Measurements from ENCODE around the gene SEC16B.

The SEC16B gene

DNA sequence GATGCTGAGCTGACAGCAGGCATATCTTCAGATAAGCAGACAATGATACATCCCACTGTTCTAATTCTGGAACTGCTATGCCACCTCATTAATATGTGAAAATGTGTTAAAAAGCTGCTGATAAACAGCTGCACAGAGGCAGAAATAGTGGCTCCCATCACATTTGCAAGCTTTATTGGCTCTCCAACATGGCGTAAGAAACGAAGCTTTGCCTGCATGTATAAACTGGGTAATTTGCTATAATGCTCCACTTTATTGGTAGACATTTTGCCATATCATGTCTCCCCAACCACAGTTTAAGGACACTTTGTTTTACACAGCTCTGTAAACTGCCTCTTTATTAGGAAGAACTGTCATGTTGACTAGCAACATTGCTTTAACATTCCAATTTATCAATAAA, 49.8 kb downstream of the SEC16B start:
- Mint-ChIP-seq H3K36me3 (ENCODE audit: low read depth) (no peaks in the 10 kb centered on the region), H3K27ac (no peak overlapping the region), H3K27me3 (ENCODE audit: low read depth) (no peaks in the 10 kb centered on the region), H3K4me3 (no peak overlapping the region), H3K9me3 (no peaks in the 10 kb centered on the region), H3K4me1 (ENCODE audit: low read depth) (no peaks in the 10 kb centered on the region)

DNA sequence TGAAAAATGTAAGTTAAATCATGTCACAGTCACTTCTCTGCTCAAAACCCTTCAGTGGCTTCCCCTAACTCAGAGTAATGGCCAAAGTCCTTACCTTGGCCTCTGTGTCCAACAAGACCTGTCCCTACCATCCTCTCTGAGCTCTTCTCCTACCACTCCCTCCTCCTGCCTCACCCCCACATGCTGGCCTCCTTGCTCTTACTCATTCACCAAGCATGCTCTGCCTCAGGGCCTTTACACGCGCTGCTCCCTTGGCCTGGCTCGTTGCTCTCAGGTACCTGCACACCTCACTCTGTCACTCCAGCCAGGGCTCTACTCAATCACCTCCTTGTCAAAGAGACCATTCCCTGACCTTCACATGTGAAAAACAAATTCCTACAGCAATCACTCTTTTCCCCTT, 54.2 kb downstream of the SEC16B start:
- H3K36me3 Mint-ChIP-seq (ENCODE audit: low read depth): no peaks in the 10 kb centered on the region
- H3K27me3 Mint-ChIP-seq (ENCODE audit: low read depth): no peaks in the 10 kb centered on the region
- no peaks in the 10 kb centered on the region for H3K4me1 Mint-ChIP-seq (ENCODE audit: low read depth)
- H3K9me3 Mint-ChIP-seq: no peaks in the 10 kb centered on the region
- no peak overlapping the region for H3K4me3 Mint-ChIP-seq
- H3K27ac Mint-ChIP-seq: no peak overlapping the region

DNA sequence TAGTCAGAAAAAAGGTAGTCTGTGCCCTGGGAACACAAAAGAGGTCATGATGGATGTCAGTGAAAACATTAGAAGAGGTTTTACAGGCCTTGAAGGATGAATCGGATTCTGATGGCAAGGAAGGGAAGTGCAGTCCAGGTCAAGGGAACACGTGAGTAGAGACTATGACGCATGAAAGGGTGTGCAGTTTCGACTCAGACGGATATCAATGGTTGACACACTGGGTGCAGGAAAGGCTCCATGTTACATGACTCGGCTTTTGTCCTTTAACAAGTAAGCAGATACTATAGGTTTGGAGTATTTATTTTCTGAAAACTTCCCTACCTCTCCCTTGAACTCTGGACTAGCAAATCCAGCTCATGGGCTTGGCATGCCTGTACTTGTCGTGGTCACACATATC, 55.3 kb downstream of the SEC16B start:
- no peaks in the 10 kb centered on the region for H3K27me3 Mint-ChIP-seq (ENCODE audit: low read depth)
- H3K4me3 Mint-ChIP-seq: no peak overlapping the region
- no peak overlapping the region for H3K27ac Mint-ChIP-seq
- H3K4me1 Mint-ChIP-seq (ENCODE audit: low read depth): no peaks in the 10 kb centered on the region
- H3K9me3 Mint-ChIP-seq: no peaks in the 10 kb centered on the region
- H3K36me3 Mint-ChIP-seq (ENCODE audit: low read depth): no peaks in the 10 kb centered on the region

DNA sequence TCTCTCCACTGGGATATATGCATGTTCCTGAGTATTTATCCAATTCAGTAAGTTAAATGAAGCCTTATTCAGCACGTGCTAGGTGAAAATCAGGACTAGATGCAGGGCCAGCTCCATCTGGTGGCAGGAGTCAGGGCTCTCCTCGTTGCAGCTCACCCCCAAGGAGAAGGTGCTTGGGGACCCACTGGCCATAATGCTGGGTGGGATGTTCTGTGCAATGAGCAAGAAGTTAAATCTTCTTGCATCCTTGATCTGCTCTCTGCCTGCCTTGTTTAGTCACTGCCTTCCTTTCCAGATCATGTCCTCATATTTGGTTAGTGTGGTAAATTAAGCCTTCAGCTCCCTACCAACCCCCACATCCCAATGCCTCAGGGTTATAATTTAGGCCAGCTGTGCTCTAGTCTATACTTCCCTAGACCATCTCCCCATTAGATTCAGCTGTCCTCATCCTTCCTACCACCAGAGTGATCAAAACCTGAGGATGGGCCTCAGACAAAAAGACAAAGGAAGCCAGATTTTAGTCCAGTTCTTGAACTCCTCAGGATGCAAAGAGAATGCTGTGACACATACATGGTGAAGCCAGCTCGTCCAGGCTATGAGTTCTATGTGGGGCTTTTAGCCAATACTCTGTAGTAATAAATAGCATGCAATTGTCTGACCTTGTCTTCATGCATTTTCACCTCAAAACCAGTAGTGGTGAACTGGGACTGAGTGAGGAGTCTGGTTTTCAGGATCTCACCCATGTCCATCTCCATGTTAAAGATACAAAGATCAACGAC, 55.9 kb downstream of the SEC16B start:
- Mint-ChIP-seq H3K27me3 (ENCODE audit: low read depth) (no peaks in the 10 kb centered on the region), H3K36me3 (ENCODE audit: low read depth) (no peaks in the 10 kb centered on the region), H3K27ac (no peak overlapping the region), H3K4me3 (no peak overlapping the region), H3K9me3 (no peaks in the 10 kb centered on the region), H3K4me1 (ENCODE audit: low read depth) (no peaks in the 10 kb centered on the region)

DNA sequence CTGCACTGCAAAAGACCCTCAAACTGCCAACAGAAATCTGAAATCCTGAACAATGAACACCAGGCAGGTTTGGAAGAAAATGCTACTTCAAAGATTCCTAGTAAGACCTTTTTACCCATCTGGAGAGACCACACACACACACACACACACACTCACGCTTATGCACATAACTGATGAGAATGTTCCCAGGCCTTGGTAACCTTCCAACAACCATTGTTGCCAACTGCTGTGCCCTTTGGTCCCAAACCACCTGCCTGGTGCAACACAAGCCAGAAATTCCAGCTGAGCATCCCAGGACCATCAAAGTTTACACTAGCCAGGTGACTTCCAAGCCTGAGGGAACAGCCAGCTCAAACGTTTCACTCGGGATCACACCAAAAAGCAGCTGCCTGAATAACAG, 56.9 kb downstream of the SEC16B start:
- H3K27ac Mint-ChIP-seq: no peak overlapping the region
- no peaks in the 10 kb centered on the region for H3K36me3 Mint-ChIP-seq (ENCODE audit: low read depth)
- H3K4me1 Mint-ChIP-seq (ENCODE audit: low read depth): no peaks in the 10 kb centered on the region

DNA sequence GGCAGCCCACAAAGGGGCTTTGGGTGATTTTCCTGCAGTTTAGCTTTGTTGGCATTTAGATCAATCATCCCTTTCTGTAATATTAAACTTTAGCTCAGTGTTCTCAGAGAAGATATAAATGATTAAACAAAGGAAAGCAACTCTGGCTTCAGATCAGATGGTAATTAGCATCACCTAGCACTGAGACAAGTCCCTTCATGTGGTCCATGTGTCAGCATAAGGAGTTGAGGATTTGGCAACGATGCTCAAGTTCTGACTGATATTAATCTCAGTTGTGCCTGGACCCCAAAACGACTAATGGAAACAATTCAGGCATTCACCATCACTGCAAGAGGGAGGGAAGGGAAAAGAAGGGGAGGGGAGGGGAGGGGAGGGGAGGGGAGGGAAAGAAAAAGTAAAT, 60.4 kb downstream of the SEC16B start:
- Mint-ChIP-seq H3K9me3 (no peaks in the 10 kb centered on the region), H3K27me3 (ENCODE audit: low read depth) (no peaks in the 10 kb centered on the region), H3K36me3 (ENCODE audit: low read depth) (no peaks in the 10 kb centered on the region), H3K4me1 (ENCODE audit: low read depth) (no peaks in the 10 kb centered on the region), H3K27ac (no peak overlapping the region), H3K4me3 (no peak overlapping the region)

More for the DNA sequence above, 56.9 kb downstream of the SEC16B start:
- no peaks in the 10 kb centered on the region for H3K27me3 Mint-ChIP-seq (ENCODE audit: low read depth)
- no peaks in the 10 kb centered on the region for H3K9me3 Mint-ChIP-seq
- no peak overlapping the region for H3K4me3 Mint-ChIP-seq

DNA sequence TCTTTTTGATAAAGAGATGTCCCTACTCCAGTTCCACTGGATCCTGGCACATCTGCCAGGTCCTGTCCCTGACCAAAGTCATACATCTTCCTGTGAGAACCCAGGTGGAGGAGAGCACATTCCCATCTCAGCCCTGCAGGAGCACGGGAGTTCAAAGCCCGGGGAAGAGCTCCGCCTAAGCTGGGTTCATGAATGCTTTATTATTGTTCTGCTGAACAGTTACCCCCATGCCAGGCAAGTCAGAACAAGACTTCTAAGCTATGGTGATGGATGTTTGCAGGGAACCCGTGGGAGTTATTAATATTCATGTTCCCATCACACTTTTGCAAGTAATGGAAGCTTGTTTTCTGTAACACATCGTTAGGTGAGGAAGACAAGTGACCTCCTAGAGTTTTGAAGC, 62.9 kb downstream of the SEC16B start:
- Mint-ChIP-seq H3K27ac (no peak overlapping the region), H3K9me3 (no peaks in the 10 kb centered on the region), H3K4me1 (ENCODE audit: low read depth) (no peaks in the 10 kb centered on the region), H3K4me3 (no peak overlapping the region), H3K36me3 (ENCODE audit: low read depth) (no peaks in the 10 kb centered on the region), H3K27me3 (ENCODE audit: low read depth) (no peaks in the 10 kb centered on the region)

DNA sequence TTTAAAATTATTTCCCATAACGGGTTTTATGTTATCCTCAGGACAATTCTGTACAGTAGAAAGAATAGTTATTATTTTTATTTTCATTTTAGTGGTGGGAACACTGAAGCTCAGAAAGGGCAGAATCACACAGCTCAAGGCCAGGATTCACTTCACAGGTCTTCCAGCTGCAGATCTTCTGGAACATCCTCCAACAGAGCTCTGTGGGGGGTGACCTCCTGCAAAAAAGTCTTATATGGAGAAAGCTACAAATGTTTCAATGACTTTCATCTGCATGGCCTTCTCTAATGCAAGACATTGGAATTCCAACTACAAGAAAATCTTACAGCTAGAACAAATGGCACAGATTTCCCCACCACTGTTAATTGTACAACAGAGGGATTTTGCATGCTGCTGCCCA, 64.2 kb downstream of the SEC16B start:
- H3K4me1 Mint-ChIP-seq (ENCODE audit: low read depth): no peaks in the 10 kb centered on the region
- H3K4me3 Mint-ChIP-seq: no peak overlapping the region
- no peak overlapping the region for H3K27ac Mint-ChIP-seq
- no peaks in the 10 kb centered on the region for H3K9me3 Mint-ChIP-seq
- H3K27me3 Mint-ChIP-seq (ENCODE audit: low read depth): no peaks in the 10 kb centered on the region
- no peaks in the 10 kb centered on the region for H3K36me3 Mint-ChIP-seq (ENCODE audit: low read depth)

DNA sequence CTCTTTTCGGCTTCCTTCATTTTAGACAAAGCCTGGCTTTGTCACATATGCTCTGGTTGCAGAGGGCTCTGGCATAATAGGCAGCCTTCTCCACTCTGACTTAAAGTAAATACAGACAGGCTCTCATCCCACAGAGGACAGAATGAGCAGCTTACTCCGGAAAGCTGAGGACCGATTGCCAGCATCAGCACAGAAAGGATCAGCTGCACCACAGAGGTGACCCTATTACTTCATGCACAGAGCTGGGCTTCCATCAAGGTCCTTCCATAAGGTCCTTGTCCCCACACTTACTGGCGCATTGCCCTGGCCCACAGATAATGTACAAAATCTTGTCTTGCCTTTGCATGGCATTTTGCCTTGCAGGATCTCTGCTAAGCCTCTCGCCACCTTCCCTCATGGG, 67.6 kb downstream of the SEC16B start:
- Mint-ChIP-seq H3K4me1 (ENCODE audit: low read depth) (no peaks in the 10 kb centered on the region), H3K9me3 (no peaks in the 10 kb centered on the region)

DNA sequence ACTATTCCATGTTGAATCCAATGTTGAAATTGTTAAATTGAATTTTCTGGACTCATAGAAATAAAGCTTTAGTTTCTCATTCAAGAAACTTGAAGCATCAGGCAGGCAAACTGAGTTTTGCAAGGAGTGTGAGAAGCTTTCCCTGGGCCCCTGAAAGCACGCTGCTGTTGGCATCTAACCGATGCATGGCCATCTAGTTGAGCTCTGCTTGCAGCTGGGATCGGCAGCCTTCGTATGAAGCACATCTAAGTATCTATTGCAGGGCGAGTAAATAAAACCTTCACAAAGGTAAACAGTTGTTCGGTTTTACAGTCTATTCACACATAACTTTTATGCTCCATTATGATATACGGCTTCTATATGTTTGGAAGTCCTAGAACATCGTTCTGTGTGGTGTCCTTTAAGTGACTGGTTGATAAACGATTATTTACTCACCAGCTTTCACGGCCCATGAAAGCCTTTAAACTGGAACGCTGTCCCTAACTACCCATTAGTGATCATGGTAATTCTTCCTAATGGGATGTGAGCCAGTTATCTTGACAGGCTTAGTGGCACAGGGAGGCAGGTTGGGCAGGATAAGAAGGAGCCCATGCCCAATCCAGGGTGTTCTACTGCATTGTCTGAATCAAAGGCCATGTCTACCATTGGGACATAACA, 71.7 kb downstream of the SEC16B start:
- no peak overlapping the region for H3K27ac Mint-ChIP-seq
- no peaks in the 10 kb centered on the region for H3K36me3 Mint-ChIP-seq (ENCODE audit: low read depth)
- H3K4me1 Mint-ChIP-seq (ENCODE audit: low read depth): no peaks in the 10 kb centered on the region
- no peaks in the 10 kb centered on the region for H3K27me3 Mint-ChIP-seq (ENCODE audit: low read depth)
- no peak overlapping the region for H3K4me3 Mint-ChIP-seq
- no peaks in the 10 kb centered on the region for H3K9me3 Mint-ChIP-seq

More for the DNA sequence above, 67.6 kb downstream of the SEC16B start:
- H3K36me3 Mint-ChIP-seq (ENCODE audit: low read depth): no peaks in the 10 kb centered on the region
- H3K4me3 Mint-ChIP-seq: no peak overlapping the region
- H3K27me3 Mint-ChIP-seq (ENCODE audit: low read depth): no peaks in the 10 kb centered on the region
- no peak overlapping the region for H3K27ac Mint-ChIP-seq

DNA sequence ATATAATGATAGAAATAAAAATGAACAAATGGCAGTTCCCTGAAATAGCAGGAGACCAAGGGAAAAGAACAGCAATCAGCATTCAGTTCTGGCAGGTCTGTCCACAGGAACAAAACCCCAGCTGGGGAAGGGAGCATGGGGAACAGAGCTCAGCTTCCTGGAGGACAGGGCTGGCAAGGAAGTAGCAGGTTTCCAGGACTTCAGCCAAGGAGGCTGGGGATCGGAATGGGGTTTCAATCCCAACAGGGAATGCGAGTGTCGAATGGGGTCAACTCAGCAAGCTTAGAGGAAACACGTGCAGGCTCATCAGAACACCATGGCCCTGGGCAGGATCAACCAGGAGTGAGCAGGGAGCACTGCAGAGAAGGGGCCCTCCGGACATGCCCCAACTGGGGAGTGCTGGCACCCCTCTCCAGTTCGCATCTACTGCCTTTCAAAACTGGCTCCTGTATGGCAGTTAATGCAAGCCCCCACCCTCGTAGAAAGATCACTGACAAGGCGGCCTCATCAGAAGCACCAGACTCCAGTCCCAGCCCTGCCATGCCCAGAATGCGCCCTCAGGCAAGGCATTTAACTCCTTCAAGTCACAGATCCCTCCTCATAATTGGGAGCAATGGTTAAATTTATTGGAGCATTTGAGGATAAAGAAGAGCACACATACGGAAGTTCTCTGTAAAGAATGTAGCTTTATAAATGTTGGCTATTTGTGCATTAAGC, 72.4 kb downstream of the SEC16B start:
- Mint-ChIP-seq H3K27me3 (ENCODE audit: low read depth) (no peaks in the 10 kb centered on the region), H3K4me3 (no peak overlapping the region), H3K9me3 (no peaks in the 10 kb centered on the region), H3K27ac (no peak overlapping the region), H3K36me3 (ENCODE audit: low read depth) (no peaks in the 10 kb centered on the region), H3K4me1 (ENCODE audit: low read depth) (no peaks in the 10 kb centered on the region)

Measured in T-helper 1 cell treated with Interleukin-12 subunit alpha and Interleukin-12 subunit beta and Interleukin-4 antibody, amounts not matched to agents 30 μg/mL and 1 μg/mL, for 36 hours (primary cell).